CD4-positive, alpha-beta T cell treated with Interferon gamma for 1 hour (primary cell): ENCODE results near the gene HGS.

ENCODE experiments used
- DNase-seq: peaks from one replicate; pipeline ENCODE4 v3.0.0-alpha.2; 2020

Gene HGS

DNA sequence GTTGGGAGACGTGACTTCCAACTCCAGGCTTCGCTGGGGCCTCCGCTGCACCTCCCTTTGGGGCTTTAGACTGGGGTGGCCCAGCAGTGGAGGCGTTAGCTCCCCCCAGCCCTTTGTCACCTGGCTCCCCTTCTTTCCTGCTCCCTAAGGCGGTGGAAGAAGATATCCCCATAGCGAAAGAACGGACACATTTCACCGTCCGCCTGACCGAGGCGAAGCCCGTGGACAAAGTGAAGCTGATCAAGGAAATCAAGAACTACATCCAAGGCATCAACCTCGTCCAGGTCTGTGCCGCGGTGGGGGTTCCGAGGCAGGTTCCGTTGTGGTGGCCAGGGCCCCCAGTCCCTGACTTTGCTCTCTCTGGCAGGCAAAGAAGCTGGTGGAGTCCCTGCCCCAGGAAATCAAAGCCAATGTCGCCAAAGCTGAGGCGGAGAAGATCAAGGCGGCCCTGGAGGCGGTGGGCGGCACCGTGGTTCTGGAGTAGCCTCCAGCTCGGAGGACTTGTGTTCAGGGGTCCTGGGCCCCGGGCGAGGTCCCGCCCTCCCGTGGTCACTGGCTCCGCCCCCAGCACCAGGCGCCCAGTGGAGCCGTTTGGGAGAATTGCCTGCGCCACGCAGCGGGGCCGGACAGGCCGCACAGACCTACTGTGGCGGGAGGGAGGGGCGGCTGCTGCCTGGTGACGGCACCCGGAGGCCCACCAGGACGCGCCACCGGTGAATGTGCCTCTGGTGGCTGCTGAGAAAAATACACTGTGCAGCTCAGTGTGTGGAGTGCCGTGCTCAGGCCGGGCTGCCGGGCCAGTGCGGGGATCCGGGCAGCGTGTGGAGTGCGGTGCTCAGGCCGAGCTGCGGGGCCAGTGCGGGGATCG is 23.2 kb downstream of the HGS start:
- DNase-seq = no peak

DNA sequence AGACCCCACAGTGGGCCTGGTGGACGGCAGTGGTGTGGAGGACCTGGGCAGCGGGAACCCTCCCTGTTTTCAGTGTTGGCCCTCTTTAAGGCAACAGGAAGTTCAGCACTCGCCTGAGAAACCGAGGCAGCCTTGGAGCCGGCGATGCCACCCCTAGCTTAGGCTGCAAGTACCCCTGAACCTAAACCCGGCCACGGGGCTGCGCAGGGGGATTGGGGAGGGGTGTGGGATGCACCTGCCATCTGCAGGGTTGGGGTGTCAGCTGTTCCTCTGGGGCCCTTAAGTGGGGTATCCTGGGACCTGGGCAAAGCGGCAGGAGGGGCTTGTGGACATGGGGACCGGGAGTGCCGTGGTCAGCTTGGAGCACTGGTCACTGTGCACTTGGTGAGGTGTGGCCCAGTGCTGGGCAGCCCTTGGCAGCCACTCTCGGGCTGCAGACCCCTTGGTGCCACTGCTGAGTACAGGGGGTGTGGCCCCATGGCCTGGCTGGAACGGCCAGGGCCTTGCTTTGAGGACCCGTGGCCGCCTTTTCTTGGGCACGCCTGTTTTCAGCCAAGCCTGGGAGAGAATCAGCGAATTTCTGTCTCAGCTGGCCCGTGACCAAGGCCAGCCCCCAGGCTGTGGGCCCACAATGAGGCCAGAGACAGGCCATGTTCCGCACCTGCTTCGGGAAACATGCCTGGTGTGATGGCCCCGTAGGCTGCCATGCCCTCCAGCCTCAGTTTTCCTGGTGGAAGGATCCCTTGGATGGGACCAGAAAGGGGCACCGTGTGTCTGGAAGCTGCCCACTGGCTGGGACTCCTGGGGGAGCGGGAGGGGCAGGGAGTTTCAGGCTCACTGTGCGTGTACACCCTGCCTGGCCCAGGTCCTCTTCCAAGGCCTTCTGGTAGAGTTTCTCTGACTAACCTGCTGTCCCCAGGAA is 24.2 kb downstream of the HGS start:
- no peak for DNase-seq

DNA sequence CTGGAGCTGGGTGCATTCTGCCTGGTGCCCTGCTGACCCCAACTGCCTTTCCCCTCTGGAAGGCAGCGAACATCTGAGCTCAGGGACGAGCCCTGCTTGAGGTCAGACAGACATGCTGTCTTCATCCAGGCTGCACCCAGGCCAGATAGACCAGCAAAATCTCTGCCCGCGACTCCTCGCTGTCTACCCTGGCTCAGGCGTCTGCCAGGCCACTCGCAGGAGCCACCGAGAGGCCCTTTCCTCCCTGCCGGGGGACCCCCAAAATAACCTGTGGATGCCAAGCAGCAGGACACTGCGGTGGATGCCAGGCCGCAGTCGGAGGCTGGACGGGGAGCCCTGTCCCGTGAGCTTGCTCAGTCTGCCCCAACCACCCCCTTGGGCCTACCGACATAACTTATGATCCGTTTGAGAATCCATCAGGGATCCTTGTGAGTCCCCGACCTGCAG is 25.0 kb downstream of the HGS start:
- DNase-seq = no peak

DNA sequence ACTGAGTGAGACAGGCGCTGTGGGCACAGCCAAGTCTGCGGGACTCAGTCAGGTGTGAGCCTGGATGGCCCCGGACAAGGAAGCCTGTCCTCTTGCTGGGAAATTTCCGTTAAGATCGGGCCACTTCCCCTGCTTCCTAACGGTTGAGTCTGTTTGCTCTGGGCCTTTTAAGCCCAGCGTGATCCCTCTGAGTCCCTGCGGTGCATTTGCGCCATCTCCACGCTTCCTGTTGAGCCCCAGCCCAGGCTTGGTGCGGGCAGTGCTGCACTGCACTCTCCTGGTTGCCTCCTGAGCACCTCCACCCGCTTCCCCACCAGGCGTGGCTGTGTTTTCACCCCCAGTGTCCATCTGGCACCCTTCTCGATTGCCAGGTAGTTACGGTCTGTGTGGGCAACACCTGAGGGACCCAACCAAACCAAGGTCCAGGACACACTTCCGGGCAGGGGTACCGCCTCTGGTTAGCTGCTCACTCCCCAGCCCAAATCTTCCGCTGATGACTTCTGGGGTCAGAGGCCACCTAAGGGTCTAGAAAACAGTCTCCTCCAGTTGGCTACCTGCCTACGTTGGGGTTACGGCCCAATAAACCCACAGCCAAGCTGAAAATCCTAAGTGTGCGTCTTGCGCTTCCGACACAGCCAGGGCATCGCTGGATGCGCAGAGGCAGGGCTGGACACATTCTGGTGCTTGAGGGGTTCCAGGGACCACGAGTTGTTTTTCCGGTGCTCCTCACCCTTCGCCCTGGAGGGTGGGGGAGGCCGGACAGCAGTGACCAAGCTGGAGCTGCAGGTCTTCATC is 26.9 kb downstream of the HGS start:
- DNase-seq = peak; percentile 11

DNA sequence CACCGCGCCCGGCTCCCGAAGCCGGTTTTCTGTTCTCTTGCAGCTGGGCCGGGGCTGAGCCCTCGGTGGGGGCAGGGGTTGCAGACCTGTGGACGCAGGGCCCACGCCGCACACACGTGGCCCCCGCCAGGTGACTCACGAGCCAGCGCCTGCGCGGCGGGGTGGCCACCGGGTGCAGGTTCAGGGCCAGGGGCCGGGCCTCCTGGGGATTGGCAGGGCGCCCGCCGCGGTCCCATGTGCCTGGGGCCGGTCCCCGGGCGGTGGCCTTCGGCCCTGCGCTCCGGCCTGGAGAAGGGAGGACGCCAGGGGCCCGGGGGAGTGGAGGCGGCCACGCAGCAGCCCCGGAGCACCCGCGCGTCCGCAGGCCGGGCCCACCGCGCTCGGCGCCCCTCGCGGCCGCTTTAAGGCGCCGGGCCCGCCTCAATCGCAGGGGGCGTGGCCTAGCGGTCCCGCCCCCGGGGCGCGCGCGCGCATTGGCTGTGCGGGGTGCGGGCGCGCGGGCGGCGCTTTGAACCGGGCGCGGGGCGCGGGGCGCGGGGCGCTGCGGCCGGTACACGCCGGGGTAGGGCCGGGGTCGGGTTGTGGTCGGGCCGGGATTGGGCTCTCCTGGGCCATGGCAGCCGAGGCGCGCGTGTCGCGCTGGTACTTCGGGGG is 28.1 kb downstream of the HGS start, which contains the start of gene SLC25A10:
Gene SLC25A10 (plus strand): TSS at position 471 of the 654 bp plus-strand sequence. CDS start 143 bp downstream, at position 614.
- DNase-seq = peak; percentile 72

DNA sequence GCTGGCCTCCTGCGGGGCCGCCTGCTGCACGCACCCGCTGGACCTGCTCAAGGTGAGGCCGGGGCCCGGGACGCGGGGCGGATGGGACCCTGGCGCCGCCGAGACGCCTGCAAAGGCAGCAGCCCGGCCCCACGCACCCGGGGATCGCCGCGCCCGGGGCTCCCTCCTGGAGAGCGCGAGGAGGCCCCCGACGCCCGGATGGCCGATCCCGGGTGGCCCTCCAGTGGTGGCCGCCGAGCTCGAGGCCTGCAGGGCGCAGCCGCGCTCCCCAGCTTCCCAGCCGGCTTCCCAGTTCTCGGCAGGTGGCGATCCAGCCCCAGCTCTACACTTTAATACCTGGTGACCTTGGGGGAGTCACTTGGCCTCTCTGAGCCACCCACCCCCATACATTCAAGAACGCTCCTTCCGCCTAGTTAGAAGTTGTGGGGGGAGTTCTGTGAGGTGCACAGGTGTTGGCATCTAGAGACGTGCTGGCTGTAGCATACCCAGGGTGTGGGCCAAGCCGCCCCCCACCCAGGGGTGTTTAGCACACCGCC is 28.7 kb downstream of the HGS start:
- DNase-seq = no peak

DNA sequence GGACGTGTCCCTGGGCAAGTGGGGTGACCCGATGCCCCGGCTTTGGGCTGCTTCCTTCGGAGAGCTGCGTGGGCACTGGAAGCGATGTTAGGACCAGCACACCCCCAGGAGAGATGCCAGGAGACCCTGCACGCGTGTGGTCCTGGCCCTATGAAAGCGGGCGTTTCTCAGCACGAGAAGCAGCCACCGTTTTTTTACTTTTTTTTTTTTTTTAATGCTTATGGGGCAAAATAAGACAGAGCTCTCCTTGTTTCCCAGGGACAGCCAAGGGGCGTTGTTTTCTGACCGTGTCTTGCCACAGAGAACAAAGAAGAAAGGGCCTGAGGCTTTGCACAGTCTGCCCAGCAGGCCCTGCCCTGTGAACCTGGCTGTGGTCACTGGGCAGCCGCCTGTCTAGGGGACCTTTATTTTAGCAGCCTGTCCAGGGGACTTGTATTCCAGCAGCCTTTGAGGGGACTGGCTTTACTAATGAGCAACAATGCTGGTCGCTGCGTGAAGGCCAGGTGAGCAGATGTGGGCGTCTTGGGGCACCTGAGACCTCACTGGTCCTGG is 29.3 kb downstream of the HGS start:
- DNase-seq = no peak

DNA sequence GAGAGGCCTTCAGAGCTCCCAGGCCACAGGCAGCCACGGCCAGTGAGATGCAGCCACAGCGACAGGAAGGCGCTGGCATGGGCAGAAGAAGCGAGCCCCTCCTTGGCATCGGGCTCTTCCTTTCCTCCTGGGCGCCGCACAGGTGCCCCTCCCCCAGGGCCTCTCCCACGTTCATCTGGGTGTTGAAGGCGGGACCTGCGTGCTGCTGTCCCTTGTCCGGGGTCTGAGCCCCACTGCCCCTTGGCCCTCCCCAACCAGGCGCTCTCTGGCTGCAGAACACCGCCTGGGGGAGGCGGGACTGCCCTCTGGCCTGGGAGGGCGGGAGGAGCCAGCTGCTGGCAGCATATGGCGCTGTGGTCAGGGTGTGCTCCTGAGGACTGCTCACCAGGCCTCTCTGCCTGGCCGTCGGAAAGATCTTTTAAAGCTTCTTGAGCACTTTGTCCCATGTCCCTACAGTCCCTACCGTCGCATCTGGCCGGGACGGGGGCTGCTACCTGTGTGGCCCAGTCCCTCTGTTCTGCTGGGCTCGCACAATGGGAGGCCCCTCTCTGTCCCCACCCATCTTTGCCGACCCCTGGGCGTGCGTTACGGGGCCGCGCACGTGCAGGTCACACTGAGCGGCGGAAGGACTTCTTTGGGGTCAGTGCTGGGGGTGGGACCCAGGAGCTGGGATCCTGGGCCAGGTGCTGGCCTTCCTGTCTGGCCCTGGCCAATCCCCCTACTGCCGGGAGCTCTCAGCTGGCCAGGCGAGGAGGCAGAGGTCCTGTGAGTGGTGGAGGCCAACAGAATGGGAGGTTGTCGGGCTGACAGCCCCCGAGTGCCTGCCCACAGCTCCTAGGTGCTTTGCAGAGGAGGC is 30.0 kb downstream of the HGS start:
- DNase-seq = no peak

DNA sequence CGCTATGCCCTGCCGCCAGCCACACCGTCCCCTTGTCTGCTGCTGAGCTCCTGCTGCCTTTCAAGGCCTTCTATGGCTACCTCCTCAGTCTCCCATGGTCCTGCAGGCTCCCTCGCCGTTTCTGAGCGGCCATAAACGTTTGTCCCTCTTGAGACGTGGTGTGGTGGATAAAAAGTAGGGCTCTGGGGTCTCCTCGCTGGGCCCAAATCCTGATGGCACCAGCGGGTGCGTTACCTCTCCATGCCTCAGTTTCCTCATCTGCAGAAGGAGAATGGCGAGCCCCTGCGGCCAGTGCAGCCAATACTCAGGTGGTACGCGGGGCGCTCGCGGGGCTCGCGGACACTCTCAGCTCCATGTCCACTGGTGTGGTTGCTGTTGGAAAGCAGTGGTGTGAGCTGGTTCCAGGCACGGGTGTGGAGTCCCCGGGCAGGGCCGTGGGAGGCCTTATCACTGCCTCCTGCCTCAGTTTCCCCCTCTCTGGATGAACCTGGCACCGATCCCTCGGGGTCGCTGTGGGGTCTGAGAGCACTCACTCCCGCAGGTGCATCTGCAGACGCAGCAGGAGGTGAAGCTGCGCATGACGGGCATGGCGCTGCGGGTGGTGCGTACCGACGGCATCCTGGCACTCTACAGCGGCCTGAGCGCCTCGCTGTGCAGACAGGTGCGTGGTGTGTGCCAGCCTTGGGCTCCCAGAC is 30.7 kb downstream of the HGS start:
- DNase-seq = no peak

DNA sequence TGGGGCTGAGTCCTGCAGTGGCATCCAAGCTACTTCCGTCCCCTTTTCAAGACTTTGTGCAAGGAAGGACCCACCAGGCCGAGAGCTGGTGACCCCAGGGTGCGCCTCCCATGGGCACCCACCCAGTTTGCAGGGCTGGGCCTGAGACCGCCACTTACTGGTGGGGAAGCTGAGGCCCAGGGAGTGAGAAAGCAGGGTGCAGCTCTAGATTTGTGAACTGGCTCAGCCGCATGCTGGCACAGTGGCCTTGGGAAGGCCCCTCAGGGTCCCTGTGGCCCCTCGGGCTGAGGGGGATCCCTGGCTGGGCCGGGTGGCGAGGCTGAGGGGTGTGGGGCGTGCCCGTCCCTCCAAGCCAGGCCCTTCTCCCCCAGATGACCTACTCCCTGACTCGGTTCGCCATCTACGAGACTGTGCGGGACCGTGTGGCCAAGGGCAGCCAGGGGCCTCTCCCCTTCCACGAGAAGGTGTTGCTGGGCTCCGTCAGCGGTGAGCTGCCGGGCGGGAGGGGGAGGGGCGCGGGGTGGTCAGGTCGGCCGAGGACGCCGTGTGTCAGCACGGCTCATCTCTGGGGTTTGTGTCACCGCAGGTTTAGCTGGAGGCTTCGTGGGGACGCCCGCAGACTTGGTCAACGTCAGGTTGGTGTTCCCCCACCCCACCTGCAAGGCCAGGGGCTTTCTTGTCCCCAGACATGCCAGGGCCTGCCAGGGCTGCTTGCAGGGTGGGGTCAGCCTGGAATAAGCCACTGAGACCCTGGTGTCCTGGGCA is 31.5 kb downstream of the HGS start:
- no peak for DNase-seq

DNA sequence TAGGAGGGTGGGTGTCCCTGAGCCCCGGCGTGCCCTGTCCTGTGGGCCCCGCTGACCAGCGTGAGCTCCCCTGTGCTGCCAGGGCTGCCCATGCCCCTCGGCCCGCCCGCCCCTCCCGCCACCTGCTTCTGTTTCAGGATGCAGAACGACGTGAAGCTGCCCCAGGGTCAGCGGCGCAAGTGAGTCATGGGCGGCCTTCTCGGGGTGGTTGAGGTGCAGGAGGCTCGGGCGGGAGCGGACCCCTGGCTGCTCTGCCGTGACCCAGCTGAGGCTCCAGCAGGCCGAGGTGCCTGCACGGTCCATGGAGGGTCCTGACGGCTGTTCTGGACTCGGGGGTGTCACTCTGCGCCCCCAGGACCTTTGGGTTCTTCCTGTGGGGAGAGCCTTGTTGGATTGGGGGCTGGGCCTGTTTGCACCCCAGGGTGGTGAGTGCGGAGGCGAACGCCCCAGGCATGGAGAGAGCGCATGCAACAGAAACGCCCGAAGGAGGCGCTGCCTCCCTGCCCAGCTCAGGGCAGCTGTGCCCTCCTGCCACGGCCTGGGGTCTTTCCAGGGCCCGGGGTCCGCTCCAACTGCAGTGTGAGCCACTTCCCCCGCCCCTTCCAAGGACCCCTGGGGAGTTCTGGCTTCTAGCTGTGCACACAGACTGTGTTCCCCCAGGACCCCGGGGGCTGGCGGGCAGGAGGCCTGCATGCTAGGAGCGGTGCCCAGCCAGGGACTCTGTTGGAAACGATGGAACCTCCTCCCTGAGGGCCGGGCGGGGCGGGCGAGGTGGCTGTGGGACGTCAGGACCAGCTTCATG is 32.3 kb downstream of the HGS start:
- no peak for DNase-seq

DNA sequence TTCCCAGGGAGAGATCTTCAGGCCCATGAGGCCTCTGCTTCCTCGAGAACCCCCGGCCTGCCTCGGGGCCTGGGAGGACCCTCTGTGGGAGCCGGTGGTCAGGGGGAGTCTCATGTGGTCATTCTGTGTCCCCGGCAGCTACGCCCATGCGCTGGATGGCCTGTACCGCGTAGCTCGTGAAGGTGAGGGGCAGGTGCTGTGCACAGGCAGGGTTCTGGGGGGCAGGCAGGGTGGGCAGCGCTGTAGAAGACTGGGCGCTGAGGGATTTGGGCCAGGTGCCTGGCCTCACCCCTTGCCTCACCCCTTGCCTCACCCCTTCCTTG is 32.8 kb downstream of the HGS start:
- DNase-seq = no peak

DNA sequence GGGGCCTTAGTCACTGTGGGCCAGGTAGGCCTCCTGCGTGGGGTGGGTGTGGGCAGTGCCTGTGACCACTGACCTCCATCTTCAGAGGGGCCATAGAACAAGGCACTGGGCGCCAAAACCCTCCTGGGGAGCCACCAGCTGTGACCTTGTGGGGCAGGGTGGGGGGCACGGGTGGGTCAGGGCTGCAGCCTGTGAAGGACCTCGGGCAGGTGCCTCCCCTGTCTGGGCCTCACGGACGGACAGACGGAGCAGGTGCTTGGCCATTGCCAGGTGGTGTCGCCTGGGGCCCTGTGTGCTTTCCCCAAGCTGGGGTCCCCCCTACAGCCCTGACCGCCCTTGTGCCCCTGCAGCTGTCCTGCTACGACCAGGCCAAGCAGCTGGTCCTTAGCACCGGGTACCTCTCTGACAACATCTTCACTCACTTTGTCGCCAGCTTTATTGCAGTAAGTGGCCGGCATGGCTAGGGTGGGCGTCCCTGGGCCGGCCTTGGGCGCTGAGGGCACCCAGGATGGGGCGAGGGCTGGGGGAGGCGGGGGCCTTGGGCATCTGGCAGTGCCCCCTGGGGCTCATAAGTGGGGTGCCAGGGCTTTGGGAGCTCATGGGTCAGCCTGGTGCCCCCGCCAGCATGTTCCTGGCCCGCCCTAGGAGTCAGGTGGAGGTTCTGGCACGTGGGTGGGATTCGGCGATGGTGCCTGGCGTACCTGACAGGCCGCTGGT is 33.4 kb downstream of the HGS start:
- DNase-seq = no peak

DNA sequence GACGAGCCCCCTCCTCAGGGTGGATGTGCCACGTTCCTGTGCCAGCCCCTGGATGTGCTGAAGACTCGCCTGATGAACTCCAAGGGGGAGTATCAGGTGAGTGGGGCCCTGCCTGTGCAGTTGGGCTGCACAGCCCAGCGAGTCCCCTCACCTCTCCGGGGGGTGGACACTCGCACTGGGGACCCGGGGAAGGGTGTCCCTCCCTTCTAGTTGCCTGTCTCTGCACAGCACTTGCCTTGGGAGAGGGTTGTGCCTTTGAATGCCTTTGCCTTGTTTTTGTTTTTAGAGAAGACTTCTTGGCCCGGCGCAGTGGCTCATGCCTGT is 33.9 kb downstream of the HGS start:
- no peak for DNase-seq

DNA sequence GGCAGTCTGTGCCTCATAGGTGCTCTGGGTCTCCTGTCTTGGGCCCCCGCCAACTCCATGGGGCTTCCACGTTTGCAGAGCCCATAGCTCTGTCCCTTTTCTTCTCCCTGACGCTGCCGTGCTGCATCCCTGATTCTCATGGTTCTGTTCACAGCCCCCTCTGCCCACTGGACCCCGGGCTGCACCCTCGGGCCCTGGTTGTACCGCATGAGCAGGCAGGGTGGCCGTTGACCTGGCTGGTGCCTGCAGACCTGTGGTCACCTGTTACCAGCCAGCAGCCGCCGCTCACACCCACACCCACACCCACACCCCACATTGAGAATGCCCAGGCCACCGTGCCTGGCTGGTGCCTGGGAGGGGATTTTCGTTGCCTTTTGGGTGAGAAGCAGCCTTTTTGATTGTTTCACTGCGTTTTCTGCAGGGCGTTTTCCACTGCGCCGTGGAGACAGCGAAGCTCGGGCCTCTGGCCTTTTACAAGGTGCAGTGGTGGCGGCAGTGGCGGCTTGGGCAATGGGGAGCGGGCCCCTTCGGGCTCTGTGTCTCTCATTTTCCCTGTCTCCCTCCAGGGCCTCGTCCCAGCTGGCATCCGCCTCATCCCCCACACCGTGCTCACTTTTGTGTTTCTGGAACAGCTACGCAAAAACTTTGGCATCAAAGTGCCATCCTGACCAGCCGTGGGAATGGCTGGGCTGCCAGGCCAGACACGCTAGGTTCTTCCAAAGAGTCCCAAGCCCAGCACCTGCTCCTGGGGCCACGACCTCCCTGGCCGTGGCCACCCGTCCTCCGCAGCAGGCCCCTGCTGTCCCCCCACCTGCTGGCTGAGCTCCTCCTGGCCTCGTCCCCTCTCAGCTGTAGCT is 35.8 kb downstream of the HGS start:
- DNase-seq = no peak

DNA sequence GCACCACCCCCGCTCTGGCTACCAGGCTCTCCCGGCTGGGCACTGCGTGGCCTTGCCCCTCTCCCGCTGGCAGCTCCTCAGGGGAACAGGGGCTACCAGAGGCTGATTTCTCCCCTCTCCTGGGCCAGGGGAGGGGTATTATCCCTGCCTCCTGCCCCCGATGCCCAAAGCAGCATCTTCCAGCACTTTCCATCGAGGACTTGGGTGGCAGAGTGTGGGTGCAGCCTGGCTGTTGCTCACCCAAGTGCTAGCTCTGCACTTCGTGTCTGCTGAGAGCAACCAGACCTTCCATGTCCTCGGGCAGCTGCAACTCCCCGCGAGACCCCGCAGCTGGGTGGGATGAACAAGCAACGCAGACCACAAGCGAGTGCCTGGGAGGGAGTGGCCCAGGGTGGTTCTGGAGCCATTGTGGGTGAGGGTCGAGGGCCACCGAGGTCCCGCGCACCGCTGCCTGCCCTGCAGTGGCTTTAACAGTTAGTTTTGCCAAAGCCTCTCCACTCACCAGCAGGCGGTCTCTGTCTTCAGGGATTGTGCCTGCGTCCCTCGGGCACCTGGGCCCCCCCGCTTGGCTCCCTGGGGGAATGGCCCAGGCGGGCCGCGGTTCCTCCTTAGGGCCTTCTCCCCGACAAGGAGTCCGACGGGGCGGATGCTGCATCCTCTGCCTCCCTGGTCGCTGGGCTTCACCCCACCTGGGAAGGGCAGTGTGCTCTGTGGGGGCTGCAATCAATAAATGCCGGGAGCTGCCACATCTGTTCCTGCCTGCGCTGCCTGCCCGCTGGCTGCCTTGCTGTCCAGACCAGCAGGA is 36.7 kb downstream of the HGS start:
- DNase-seq = no peak
